GM21619 (cell line): Measurements from ENCODE around the gene SGCD.

Source experiments
- ATAC-seq: cut with Tn5 transposase; IDR thresholded peaks from one replicate; pipeline ENCODE4 v1.9.1; 2021; ENCODE audit not compliant: unreplicated experiment

SGCD gene

GRCh38 chr5:156361436-156362109 lies 34.6 kb downstream of the SGCD start:
- ATAC-seq = no peak

GRCh38 chr5:156363861-156364260 lies 36.9 kb downstream of the SGCD start:
- ATAC-seq = no peak

GRCh38 chr5:156366521-156366920 lies 39.6 kb downstream of the SGCD start:
- no peak for ATAC-seq

GRCh38 chr5:156367597-156367996 lies 40.6 kb downstream of the SGCD start:
- no peak for ATAC-seq

GRCh38 chr5:156375895-156376495 lies 49.0 kb downstream of the SGCD start:
- peak; percentile 52 for ATAC-seq

- peak; percentile 65 for ATAC-seq
Measured at GRCh38 chr5:156376751-156377150, 49.8 kb downstream of the SGCD start.

GRCh38 chr5:156378159-156378558 lies 51.2 kb downstream of the SGCD start:
- peak; percentile 42 for ATAC-seq

GRCh38 chr5:156379206-156379605 lies 52.2 kb downstream of the SGCD start:
- ATAC-seq = no peak

- no peak for ATAC-seq
Measured at GRCh38 chr5:156380848-156381247, 53.9 kb downstream of the SGCD start.

GRCh38 chr5:156383510-156384265 lies 56.7 kb downstream of the SGCD start:
- ATAC-seq = no peak

- no peak for ATAC-seq
Measured at GRCh38 chr5:156385416-156385815, 58.5 kb downstream of the SGCD start.

GRCh38 chr5:156386976-156387375 lies 60.0 kb downstream of the SGCD start:
- no peak for ATAC-seq

- ATAC-seq = no peak
Measured at GRCh38 chr5:156387391-156387790, 60.4 kb downstream of the SGCD start.

- no peak for ATAC-seq
Measured at GRCh38 chr5:156388233-156388632, 61.3 kb downstream of the SGCD start.

GRCh38 chr5:156391139-156391538 lies 64.2 kb downstream of the SGCD start:
- ATAC-seq = no peak

GRCh38 chr5:156393980-156394379 lies 67.0 kb downstream of the SGCD start:
- ATAC-seq = no peak

- ATAC-seq = no peak
Measured at GRCh38 chr5:156394642-156395305, 67.8 kb downstream of the SGCD start.

- no peak for ATAC-seq
Measured at GRCh38 chr5:156395306-156395675, 68.3 kb downstream of the SGCD start.

GRCh38 chr5:156396063-156396829 lies 69.3 kb downstream of the SGCD start:
- no peak for ATAC-seq

GRCh38 chr5:156396830-156397081 lies 69.8 kb downstream of the SGCD start:
- no peak for ATAC-seq

GRCh38 chr5:156399323-156399722 lies 72.4 kb downstream of the SGCD start:
- no peak for ATAC-seq
